ENCODE measurements around the gene UGT1A6. TPM values are rescaled to one million over a fixed set of nuclear protein-coding genes. Genes with fewer than 3 reads are reported as not detected.
"Not testable (repeated sequence)": the region's sequence is repeated elsewhere in the genome, so short reads cannot be mapped to it uniquely, and the experiment has no call there.

The UGT1A6 gene
- total RNA-seq, 2 donors from 2014 or later, result 4.4 to 5.5 TPM

GRCh38 chr2:233691443-233692433, 952 bp upstream of the UGT1A6 start:
- TF ChIP-seq CTCF (IDR thresholded peaks at IDR 0.05), result no peak
- Histone ChIP-seq H3K36me3 (no peaks in the 10 kb centered on the region), H3K27me3 (no peaks in the 10 kb centered on the region), H3K4me3 (no peak overlapping the region), H3K4me1 (peaks cover 3% of the 10 kb centered on the region), H3K9ac (ENCODE audit: low read depth in 2 of 2, low read length in 2 of 2) (peak overlapping the region in 1 of 2 donors; percentile 36), H3K9me3 (no peaks in the 10 kb centered on the region), H3K27ac (peak overlapping the region; percentile 42)
- intact Hi-C loops (cut with DNase I), result no loop called here
- DNase-seq, result peak; percentile 58

- no peak for DNase-seq
- Histone ChIP-seq H3K4me1 (peaks cover 3% of the 10 kb centered on the region), H3K27ac (no peak overlapping the region), H3K36me3 (no peaks in the 10 kb centered on the region), H3K9ac (ENCODE audit: low read depth in 2 of 2, low read length in 2 of 2) (no peak overlapping the region), H3K4me3 (no peak overlapping the region), H3K27me3 (no peaks in the 10 kb centered on the region), H3K9me3 (no peaks in the 10 kb centered on the region)
- intact Hi-C loops (cut with DNase I), result no loop called here
- TF ChIP-seq CTCF (IDR thresholded peaks at IDR 0.05), result no peak
Measured at GRCh38 chr2:233693963-233694362, 1.3 kb downstream of the UGT1A6 start.

- no peak for TF ChIP-seq CTCF (IDR thresholded peaks at IDR 0.05)
- Histone ChIP-seq H3K9me3 (no peaks in the 10 kb centered on the region), H3K36me3 (no peaks in the 10 kb centered on the region), H3K4me3 (no peak overlapping the region), H3K9ac (ENCODE audit: low read depth in 2 of 2, low read length in 2 of 2) (no peak overlapping the region), H3K4me1 (no peaks in the 10 kb centered on the region), H3K27ac (no peak overlapping the region), H3K27me3 (no peaks in the 10 kb centered on the region)
- no peak for DNase-seq
- intact Hi-C loops (cut with DNase I), result no loop called here
Measured at GRCh38 chr2:233698740-233699139, 6.0 kb downstream of the UGT1A6 start.

- intact Hi-C loops (cut with DNase I), result no loop called here
- H3K27ac ChIP-seq, result no peak overlapping the region
- H3K4me1 ChIP-seq, result no peaks in the 10 kb centered on the region
- no peak for DNase-seq
- H3K36me3 ChIP-seq, result no peaks in the 10 kb centered on the region
- no peaks in the 10 kb centered on the region for H3K9me3 ChIP-seq
- no peak overlapping the region for H3K4me3 ChIP-seq
- H3K27me3 ChIP-seq, result no peaks in the 10 kb centered on the region
- no peak for TF ChIP-seq CTCF (IDR thresholded peaks at IDR 0.05)
- H3K9ac ChIP-seq (ENCODE audit: low read depth in 2 of 2, low read length in 2 of 2), result no peak overlapping the region
Measured at GRCh38 chr2:233699424-233700027, 6.8 kb downstream of the UGT1A6 start.

- H3K27me3 ChIP-seq, result no peaks in the 10 kb centered on the region
- H3K36me3 ChIP-seq, result no peaks in the 10 kb centered on the region
- no peaks in the 10 kb centered on the region for H3K4me1 ChIP-seq
- H3K27ac ChIP-seq, result no peak overlapping the region
- H3K9me3 ChIP-seq, result no peaks in the 10 kb centered on the region
- TF ChIP-seq CTCF (IDR thresholded peaks at IDR 0.05), result no peak
- H3K9ac ChIP-seq (ENCODE audit: low read depth in 2 of 2, low read length in 2 of 2), result no peak overlapping the region
- no peak for DNase-seq
- intact Hi-C loops (cut with DNase I), result no loop called here
- H3K4me3 ChIP-seq, result no peak overlapping the region
Measured at GRCh38 chr2:233700028-233700635, 7.4 kb downstream of the UGT1A6 start.

GRCh38 chr2:233700842-233701241, 8.2 kb downstream of the UGT1A6 start:
- H3K4me1 ChIP-seq; H3K36me3 ChIP-seq; intact Hi-C loops (cut with DNase I); H3K27me3 ChIP-seq; DNase-seq; H3K27ac ChIP-seq; H3K4me3 ChIP-seq; H3K9me3 ChIP-seq; H3K9ac ChIP-seq (ENCODE audit: low read depth in 2 of 2, low read length in 2 of 2): not testable (repeated sequence)

Data from colonic mucosa (tissue), 4 donors.